ENCODE data around the gene GCM1.

- TF ChIP-seq CTCF (conservative IDR thresholded peaks at IDR 0.05 in 1 of 2, IDR thresholded peaks at IDR 0.05 in 1 of 2; ENCODE audit: extremely low read depth in 1 of 2, insufficient read depth in 1 of 2, low read depth in 1 of 2, low read length in 2 of 2): no peak
- no peak for TF ChIP-seq EZH2 (IDR thresholded peaks at IDR 0.05; ENCODE audit: borderline replicate concordance, low read length)
These were observed 4.9 kb downstream of the GCM1 start for GRCh38 chr6:53143710-53144109.
